ENCODE measurements around the gene PRSS57.

Gene PRSS57

DNA sequence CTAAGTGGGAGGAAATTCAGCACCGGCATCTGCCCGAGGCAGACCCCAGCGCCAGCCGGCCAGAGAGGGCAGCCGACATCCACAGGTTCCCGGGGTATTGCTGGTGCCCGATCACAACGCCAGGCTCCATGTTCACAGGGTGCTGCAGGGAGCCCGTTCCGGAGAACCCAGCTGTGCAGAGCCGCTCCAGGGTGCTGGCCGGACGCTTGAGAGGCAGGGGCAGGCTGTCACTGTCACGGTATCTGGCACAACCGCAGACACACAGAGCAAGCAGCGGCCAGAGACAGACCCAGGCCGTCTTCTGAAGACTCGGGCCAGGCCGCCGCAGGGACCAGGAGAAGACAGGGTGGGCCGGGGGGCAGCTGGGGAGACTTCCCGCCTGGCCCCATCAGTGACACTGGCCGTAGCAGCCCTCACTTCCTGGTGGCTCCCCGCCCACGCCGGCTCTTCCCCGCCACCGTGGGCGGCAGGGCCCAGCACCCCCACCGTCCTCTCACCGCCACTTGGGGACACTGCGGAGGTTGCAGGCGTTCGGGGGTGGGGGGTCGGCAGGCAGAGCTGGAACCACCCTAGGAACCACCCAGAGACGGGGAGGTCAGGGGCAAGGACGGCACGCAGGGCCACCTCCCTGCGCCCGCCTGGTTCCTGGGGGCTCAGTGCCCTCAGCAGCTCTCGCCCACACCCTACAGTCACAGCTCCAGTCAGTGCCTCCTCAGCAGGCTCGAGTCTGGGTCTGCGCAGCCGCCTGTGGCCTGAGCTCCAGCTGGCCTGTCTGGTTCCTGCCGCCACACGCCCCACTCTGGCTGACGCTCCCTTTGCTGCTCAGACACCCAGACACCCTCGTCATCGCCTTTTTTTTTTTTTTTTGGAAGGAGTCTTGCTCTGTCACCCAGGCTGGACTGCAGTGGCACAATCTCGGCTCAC is 36.1 kb downstream of the PRSS57 start:
- Histone ChIP-seq H3K27ac (no peak overlapping the region), H3K36me3 (peaks cover 21% of the 10 kb centered on the region), H3K4me1 (ENCODE audit: control insufficient read depth in 1 of 2, insufficient read depth in 1 of 2, low read depth in 1 of 2, low read length in 1 of 2) (peaks cover 38 to 41% of the 10 kb centered on the region in 2 experiments), H3K27me3 (no peaks in the 10 kb centered on the region), H3K4me3 (ENCODE audit: low read depth in 1 of 2, low read length in 1 of 2) (no peak overlapping the region), H3K9me3 (no peaks in the 10 kb centered on the region)
- TF ChIP-seq, protein P1, sequence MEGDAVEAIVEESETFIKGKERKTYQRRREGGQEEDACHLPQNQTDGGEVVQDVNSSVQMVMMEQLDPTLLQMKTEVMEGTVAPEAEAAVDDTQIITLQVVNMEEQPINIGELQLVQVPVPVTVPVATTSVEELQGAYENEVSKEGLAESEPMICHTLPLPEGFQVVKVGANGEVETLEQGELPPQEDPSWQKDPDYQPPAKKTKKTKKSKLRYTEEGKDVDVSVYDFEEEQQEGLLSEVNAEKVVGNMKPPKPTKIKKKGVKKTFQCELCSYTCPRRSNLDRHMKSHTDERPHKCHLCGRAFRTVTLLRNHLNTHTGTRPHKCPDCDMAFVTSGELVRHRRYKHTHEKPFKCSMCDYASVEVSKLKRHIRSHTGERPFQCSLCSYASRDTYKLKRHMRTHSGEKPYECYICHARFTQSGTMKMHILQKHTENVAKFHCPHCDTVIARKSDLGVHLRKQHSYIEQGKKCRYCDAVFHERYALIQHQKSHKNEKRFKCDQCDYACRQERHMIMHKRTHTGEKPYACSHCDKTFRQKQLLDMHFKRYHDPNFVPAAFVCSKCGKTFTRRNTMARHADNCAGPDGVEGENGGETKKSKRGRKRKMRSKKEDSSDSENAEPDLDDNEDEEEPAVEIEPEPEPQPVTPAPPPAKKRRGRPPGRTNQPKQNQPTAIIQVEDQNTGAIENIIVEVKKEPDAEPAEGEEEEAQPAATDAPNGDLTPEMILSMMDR (IDR thresholded peaks at IDR 0.05) = no peak

DNA sequence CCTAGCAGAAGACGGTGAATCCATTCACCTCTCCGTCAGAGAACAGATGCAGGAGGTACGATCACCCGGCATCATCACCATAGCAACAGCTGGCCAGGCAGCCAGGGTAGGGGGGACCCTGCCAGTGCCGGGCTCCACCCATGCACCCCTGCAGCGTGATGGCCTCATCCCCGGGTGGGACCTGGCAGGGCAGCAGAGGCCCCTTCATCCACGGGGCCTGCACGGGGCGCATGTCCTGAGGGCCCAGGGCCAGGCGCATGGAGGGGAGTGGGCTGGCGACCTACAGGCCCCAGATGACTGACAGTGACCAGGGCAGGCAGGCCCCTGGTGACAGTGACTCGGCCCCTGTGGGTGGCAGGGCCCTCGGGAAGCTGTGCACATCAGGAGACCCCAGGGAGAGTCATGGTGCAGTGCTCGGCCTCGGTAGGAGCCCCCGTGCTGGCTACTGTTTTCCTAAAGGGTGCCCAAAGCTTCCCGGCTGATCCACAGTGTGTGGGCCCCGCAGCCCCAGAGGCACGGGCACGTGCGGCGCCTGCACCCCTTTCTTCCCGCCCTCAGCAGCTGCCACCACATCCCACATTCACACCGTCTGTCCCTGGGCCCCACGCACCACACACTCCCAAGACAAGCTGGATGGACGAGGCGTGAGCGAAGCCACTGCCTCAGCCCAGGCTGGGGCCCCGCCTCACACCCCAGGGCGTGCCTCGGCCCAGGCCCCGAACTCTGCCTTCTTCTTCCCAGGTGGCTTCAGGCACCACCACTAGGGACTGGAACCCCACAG is 37.0 kb downstream of the PRSS57 start:
- TF ChIP-seq, protein P1 (IDR thresholded peaks at IDR 0.05) = no peak
- no peaks in the 10 kb centered on the region for H3K27me3 ChIP-seq
- H3K9me3 ChIP-seq = no peaks in the 10 kb centered on the region
- no peak overlapping the region for H3K4me3 ChIP-seq (ENCODE audit: low read depth in 1 of 2, low read length in 1 of 2)
- no peak overlapping the region for H3K27ac ChIP-seq
- peaks cover 30% of the 10 kb centered on the region for H3K36me3 ChIP-seq
- H3K4me1 ChIP-seq (ENCODE audit: control insufficient read depth in 1 of 2, insufficient read depth in 1 of 2, low read depth in 1 of 2, low read length in 1 of 2) = peaks cover 29 to 31% of the 10 kb centered on the region in 2 experiments

DNA sequence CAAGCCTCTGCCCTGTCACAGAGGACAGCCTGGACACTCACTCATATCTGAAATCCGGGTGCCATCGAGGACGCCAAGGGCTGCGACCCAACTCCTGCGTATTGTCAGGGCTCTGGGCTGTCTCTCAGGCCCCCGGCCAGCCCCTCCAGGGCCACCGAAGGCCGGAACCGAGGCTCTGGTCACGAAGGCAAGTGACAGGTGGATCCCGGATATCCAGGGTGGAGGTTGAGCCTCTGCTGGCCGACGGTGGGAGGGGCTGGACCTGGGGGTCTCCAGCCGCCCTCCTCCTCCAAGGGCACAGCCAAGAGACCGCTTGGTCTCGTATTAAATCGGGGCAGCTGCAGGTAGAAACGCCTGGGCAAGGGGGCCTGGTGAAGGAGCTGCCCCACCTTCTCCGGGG is 37.6 kb downstream of the PRSS57 start:
- H3K27me3 ChIP-seq = no peaks in the 10 kb centered on the region
- TF ChIP-seq, protein P1 (IDR thresholded peaks at IDR 0.05) = no peak
- no peak overlapping the region for H3K4me3 ChIP-seq (ENCODE audit: low read depth in 1 of 2, low read length in 1 of 2)
- H3K36me3 ChIP-seq = peaks cover 36% of the 10 kb centered on the region
- H3K4me1 ChIP-seq (ENCODE audit: control insufficient read depth in 1 of 2, insufficient read depth in 1 of 2, low read depth in 1 of 2, low read length in 1 of 2) = peaks cover 29% of the 10 kb centered on the region in 2 experiments
- H3K9me3 ChIP-seq = no peaks in the 10 kb centered on the region
- H3K27ac ChIP-seq = no peak overlapping the region

DNA sequence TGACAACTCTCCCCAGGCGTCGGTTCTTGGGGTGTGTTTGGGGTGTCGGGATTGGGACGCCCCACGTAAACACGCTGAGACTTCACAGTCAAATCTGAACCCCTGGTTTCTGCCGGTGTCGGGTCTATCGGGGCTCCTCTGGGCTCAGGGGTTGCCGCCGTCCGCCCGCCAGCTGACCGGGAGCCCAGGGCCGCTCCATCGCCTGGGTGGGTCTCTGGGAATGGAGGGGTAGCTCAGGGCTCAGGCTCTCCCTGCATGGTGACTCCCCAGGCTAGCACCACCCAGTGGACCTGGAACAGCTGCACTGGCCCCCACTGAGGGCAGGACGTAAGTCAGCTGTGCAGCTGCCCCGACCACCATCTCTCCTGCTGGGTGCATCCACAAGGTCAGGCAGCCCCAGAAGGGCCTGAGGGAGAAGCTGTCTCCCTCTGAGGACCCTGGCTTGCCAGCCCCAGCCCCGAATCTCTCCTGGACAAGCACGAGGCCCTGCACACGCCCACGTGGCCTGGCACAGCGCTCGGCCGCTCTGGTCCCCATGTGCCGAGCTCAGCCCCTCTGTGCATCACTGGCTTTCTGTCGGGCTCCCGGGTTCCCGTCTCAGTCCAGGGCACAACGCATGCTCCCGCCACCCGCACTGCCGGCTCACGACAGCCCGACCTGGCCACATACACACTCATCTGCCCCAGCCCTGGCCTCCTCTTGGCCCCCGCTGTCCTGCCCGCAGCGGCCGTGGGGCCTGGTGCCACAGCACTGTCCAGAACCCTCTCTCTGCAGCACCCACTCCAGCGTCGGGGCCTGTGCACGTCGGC is 38.3 kb downstream of the PRSS57 start:
- Histone ChIP-seq H3K27ac (no peak overlapping the region), H3K36me3 (peaks cover 43% of the 10 kb centered on the region), H3K4me3 (ENCODE audit: low read depth in 1 of 2, low read length in 1 of 2) (no peak overlapping the region), H3K4me1 (ENCODE audit: control insufficient read depth in 1 of 2, insufficient read depth in 1 of 2, low read depth in 1 of 2, low read length in 1 of 2) (peaks cover 22 to 23% of the 10 kb centered on the region in 2 experiments), H3K27me3 (no peaks in the 10 kb centered on the region), H3K9me3 (no peaks in the 10 kb centered on the region)
- TF ChIP-seq, protein P1 (IDR thresholded peaks at IDR 0.05) = no peak

DNA sequence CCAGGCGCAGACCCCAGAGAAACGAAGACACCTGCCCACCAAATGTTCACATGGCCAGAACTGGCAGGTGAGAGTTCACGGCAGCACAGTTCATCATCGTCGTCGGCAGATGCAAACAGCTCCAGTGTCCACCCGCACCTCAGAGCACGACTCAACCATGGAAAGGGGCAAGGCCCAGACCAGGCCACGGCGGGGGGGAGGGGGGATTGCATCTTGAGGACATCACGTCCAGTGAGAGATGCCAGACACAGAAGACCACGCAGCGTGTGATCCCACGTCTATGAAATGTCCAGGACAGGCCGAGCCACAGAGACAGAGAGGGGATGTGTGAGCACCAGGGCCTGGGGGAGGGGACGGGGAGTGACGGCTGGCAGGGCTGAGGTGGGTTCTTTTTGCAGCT is 39.6 kb downstream of the PRSS57 start:
- TF ChIP-seq, protein P1 (IDR thresholded peaks at IDR 0.05) = no peak
- Histone ChIP-seq H3K4me3 (ENCODE audit: low read depth in 1 of 2, low read length in 1 of 2) (no peak overlapping the region), H3K4me1 (ENCODE audit: control insufficient read depth in 1 of 2, insufficient read depth in 1 of 2, low read depth in 1 of 2, low read length in 1 of 2) (peaks cover 9 to 10% of the 10 kb centered on the region in 2 experiments), H3K27me3 (no peaks in the 10 kb centered on the region), H3K27ac (no peak overlapping the region), H3K9me3 (no peaks in the 10 kb centered on the region), H3K36me3 (peaks cover 56% of the 10 kb centered on the region)
